ENCODE measurements around the gene GRK5. TPM values are rescaled to one million over a fixed set of nuclear protein-coding genes. Genes with fewer than 3 reads are reported as not detected.

GRK5 gene
- total RNA-seq, 1 experiment from 2014 or later = 29.0 TPM

GRCh38 chr10:119211176-119211575 lies 3.8 kb downstream of the GRK5 start:
- in situ Hi-C loops (cut with HindIII; ENCODE audit: low pct_unique_long_range_greater_than_20kb, low sequenced_read_pairs) = no loop called here
- Histone ChIP-seq H3K27me3 (ENCODE audit: control insufficient read depth, insufficient read depth, low read length) (no peaks in the 10 kb centered on the region), H3K27ac (ENCODE audit: low read length) (peak overlapping the region; percentile 79), H3K36me3 (ENCODE audit: control insufficient read depth, insufficient read depth, low read length) (no peaks in the 10 kb centered on the region), H3K4me3 (ENCODE audit: low read depth in 2 of 2, low read length in 2 of 2) (peak overlapping the region in 1 of 2 experiments; percentile 27; a peak in 2 of 4 replicates), H3K9me3 (ENCODE audit: control insufficient read depth, insufficient read depth, low read depth, low read length) (no peaks in the 10 kb centered on the region), H3K4me1 (ENCODE audit: control insufficient read depth, insufficient read depth, low read length) (peaks cover 44% of the 10 kb centered on the region)
- ChIA-PET CTCF (no interaction called here), POLR2A (no interaction called here)
- intact Hi-C loops (cut with micrococcal nuclease; ENCODE audit: unreplicated experiment) = no loop called here
- ATAC-seq (no peak), DNase-seq (ENCODE audit: low read depth, low spot score) (no peak)
- BruUV-seq (replicated peaks) = no TSS peak
- peak; percentile 71; the same call in 1 of the 2 replicates for TF ChIP-seq TCF7L2 (IDR thresholded peaks at IDR 0.05; ENCODE audit: low read depth, low read length)
- TF ChIP-seq CTCF (IDR thresholded peaks at IDR 0.05) = no peak

GRCh38 chr10:119211625-119212441 lies 4.5 kb downstream of the GRK5 start:
- no peaks in the 10 kb centered on the region for H3K27me3 ChIP-seq (ENCODE audit: control insufficient read depth, insufficient read depth, low read length)
- in situ Hi-C loops (cut with HindIII; ENCODE audit: low pct_unique_long_range_greater_than_20kb, low sequenced_read_pairs) = no loop called here

GRCh38 chr10:119215371-119215770 lies 8.0 kb downstream of the GRK5 start:
- BruUV-seq (replicated peaks) = no TSS peak
- ChIA-PET POLR2A (interaction anchor here (0.6 to 0.8 kb wide), 4 partner anchors 22 to 54 kb away, joined by 3 to 12 read pairs (median 5); no protein-coding TSS in a partner anchor), CTCF (interaction anchor here (0.8 kb wide), 1 partner anchor 24 kb away, joined by 3 read pairs; no protein-coding TSS in a partner anchor)
- intact Hi-C loops (cut with micrococcal nuclease; ENCODE audit: unreplicated experiment) (no loop called here), in situ Hi-C loops (cut with HindIII; ENCODE audit: low pct_unique_long_range_greater_than_20kb, low sequenced_read_pairs) (no loop called here)
- no peak for TF ChIP-seq SIN3A (IDR thresholded peaks at IDR 0.05; ENCODE audit: borderline replicate concordance, insufficient read depth, low read depth, low read length)
- no peak for TF ChIP-seq CTCF (IDR thresholded peaks at IDR 0.05)
- no peak for TF ChIP-seq TCF7L2 (IDR thresholded peaks at IDR 0.05; ENCODE audit: low read depth, low read length)
- no peak for TF ChIP-seq POLR2AphosphoS5 (IDR thresholded peaks at IDR 0.05; ENCODE audit: low read depth, low read length)
- no peak for TF ChIP-seq REST (IDR thresholded peaks at IDR 0.05; ENCODE audit: insufficient read depth in 1 of 2, low read depth in 2 of 2, low read length in 1 of 2)
- ATAC-seq (no peak), DNase-seq (ENCODE audit: low read depth, low spot score) (no peak)
- Histone ChIP-seq H3K27ac (ENCODE audit: low read length) (no peak overlapping the region), H3K4me1 (ENCODE audit: control insufficient read depth, insufficient read depth, low read length) (peaks cover 43% of the 10 kb centered on the region), H3K36me3 (ENCODE audit: control insufficient read depth, insufficient read depth, low read length) (no peaks in the 10 kb centered on the region), H3K9me3 (ENCODE audit: control insufficient read depth, insufficient read depth, low read depth, low read length) (no peaks in the 10 kb centered on the region), H3K27me3 (ENCODE audit: control insufficient read depth, insufficient read depth, low read length) (no peaks in the 10 kb centered on the region), H3K4me3 (ENCODE audit: low read depth in 2 of 2, low read length in 2 of 2) (no peak overlapping the region)

More at GRCh38 chr10:119211625-119212441, 4.5 kb downstream of the GRK5 start:
- no peaks in the 10 kb centered on the region for H3K36me3 ChIP-seq (ENCODE audit: control insufficient read depth, insufficient read depth, low read length)
- H3K4me3 ChIP-seq (ENCODE audit: low read depth in 2 of 2, low read length in 2 of 2) = peak overlapping the region; percentile 1 to 27; a peak in 3 of 4 replicates
- ATAC-seq = no peak
- intact Hi-C loops (cut with micrococcal nuclease; ENCODE audit: unreplicated experiment) = no loop called here
- peak; percentile 7; the same call in 1 of the 2 replicates for TF ChIP-seq TCF7L2 (IDR thresholded peaks at IDR 0.05; ENCODE audit: low read depth, low read length)
- no peak for TF ChIP-seq POLR2AphosphoS5 (IDR thresholded peaks at IDR 0.05; ENCODE audit: low read depth, low read length)
- H3K9me3 ChIP-seq (ENCODE audit: control insufficient read depth, insufficient read depth, low read depth, low read length) = no peaks in the 10 kb centered on the region
- no peak for DNase-seq (ENCODE audit: low read depth, low spot score)
- no TSS peak for BruUV-seq (replicated peaks)
- ChIA-PET POLR2A (no interaction called here), CTCF (interaction anchor here (0.7 kb wide), 1 partner anchor 206 kb away, joined by 3 read pairs; no protein-coding TSS in a partner anchor)
- H3K4me1 ChIP-seq (ENCODE audit: control insufficient read depth, insufficient read depth, low read length) = peaks cover 41% of the 10 kb centered on the region
- H3K27ac ChIP-seq (ENCODE audit: low read length) = peak overlapping the region; percentile 79

Measured in Panc1 (cell line).